ENCODE measurements around the gene THSD4. TPM values are rescaled to one million over a fixed set of nuclear protein-coding genes. Genes with fewer than 3 reads are reported as not detected.

The THSD4 gene
- total and polyA plus RNA-seq, 5 donors from 2014 or later: not detected

DNA sequence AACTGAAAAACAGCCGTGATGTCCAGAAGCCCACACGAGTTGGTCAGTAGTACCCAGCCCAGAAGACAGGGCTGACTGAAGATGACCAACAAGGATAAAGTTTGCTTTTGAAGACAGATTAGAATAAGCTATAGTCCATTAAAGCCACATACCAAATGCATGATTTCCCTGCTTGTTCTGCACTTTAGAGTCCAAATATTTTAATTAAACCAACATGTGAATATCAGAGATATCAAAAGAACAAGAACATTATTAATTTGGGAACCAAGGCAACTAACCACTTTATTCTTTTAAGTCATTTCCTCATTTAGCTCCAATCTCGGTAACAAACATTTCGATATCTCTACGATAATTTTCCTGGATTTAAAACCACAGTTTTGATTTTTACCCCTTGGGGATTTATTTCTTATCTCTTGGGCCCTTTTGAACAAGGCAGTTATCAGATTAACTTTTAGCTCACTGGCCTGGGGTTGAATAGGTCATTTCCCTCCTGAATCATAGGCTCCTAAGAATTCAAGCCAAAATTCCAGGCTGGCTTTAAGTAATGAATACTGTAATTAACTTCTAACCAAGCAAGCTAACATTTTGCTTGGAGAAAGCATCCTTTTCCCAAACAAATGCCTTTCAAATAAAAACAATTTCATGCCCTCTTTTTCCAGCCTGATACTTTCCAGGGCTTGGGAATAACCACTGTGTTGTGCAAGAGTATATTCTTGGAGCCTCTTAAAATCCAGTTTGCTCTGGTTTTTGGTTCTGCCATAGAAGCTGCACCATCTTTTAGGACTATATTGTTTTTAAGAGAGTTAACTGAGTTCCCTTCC is 592.2 kb downstream of the THSD4 start:
- peaks cover 11% of the 10 kb centered on the region for H3K27me3 Mint-ChIP-seq
- no peaks in the 10 kb centered on the region for H3K9me3 ChIP-seq (ENCODE audit: control insufficient read depth in 2 of 2, low read length in 2 of 2)
- H3K36me3 Mint-ChIP-seq: no peaks in the 10 kb centered on the region
- no peaks in the 10 kb centered on the region for H3K4me1 ChIP-seq (ENCODE audit: control insufficient read depth, insufficient read depth, low read length, poor library complexity, severe bottlenecking)
- H3K4me3 Mint-ChIP-seq: no peak overlapping the region
- ATAC-seq (ENCODE audit: low read depth in 2 of 2): no peak
- peaks cover 8% of the 10 kb centered on the region for H3K27me3 ChIP-seq (ENCODE audit: control insufficient read depth, insufficient read depth, low read length)
- H3K27ac Mint-ChIP-seq: no peak overlapping the region
- H3K4me3 ChIP-seq (ENCODE audit: low read depth, low read length): no peak overlapping the region
- no peak overlapping the region for H3K27ac ChIP-seq (ENCODE audit: insufficient read depth, low read length, poor library complexity, severe bottlenecking)
- DNase-seq: no peak
- no peaks in the 10 kb centered on the region for H3K9me3 Mint-ChIP-seq
- H3K4me1 Mint-ChIP-seq: peaks cover 0 to 4% (median 0%) of the 10 kb centered on the region in 4 donors
- H3K36me3 ChIP-seq (ENCODE audit: control insufficient read depth, insufficient read depth, low read length): no peaks in the 10 kb centered on the region

DNA sequence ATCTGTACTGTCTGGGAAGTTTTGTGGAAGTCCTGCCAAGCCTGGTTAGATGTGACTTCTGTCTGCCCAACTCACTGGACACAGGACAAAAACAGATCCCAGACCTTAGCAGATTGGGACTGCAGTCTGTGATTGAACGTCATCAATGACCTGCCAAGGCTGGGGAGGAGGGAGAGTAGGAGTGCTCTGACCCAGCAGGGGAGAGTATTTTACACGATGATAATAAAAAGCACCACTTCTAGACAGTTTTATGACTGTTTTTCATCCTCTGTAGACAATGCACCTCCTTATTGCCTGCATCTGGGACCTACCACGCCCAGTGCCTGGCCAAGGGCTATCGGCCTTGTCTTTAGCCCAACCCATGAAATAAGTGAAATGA is 592.8 kb downstream of the THSD4 start:
- H3K27me3 Mint-ChIP-seq: peaks cover 11% of the 10 kb centered on the region
- no peak overlapping the region for H3K27ac ChIP-seq (ENCODE audit: insufficient read depth, low read length, poor library complexity, severe bottlenecking)
- no peak for DNase-seq
- H3K4me3 Mint-ChIP-seq: no peak overlapping the region
- H3K4me1 ChIP-seq (ENCODE audit: control insufficient read depth, insufficient read depth, low read length, poor library complexity, severe bottlenecking): no peaks in the 10 kb centered on the region
- ATAC-seq (ENCODE audit: low read depth in 2 of 2): no peak
- H3K4me1 Mint-ChIP-seq: peaks cover 0 to 4% (median 0%) of the 10 kb centered on the region in 4 donors
- peaks cover 8% of the 10 kb centered on the region for H3K27me3 ChIP-seq (ENCODE audit: control insufficient read depth, insufficient read depth, low read length)
- no peak overlapping the region for H3K27ac Mint-ChIP-seq
- no peak overlapping the region for H3K4me3 ChIP-seq (ENCODE audit: low read depth, low read length)
- no peaks in the 10 kb centered on the region for H3K9me3 ChIP-seq (ENCODE audit: control insufficient read depth in 2 of 2, low read length in 2 of 2)
- H3K36me3 ChIP-seq (ENCODE audit: control insufficient read depth, insufficient read depth, low read length): no peaks in the 10 kb centered on the region
- no peaks in the 10 kb centered on the region for H3K36me3 Mint-ChIP-seq
- no peaks in the 10 kb centered on the region for H3K9me3 Mint-ChIP-seq

DNA sequence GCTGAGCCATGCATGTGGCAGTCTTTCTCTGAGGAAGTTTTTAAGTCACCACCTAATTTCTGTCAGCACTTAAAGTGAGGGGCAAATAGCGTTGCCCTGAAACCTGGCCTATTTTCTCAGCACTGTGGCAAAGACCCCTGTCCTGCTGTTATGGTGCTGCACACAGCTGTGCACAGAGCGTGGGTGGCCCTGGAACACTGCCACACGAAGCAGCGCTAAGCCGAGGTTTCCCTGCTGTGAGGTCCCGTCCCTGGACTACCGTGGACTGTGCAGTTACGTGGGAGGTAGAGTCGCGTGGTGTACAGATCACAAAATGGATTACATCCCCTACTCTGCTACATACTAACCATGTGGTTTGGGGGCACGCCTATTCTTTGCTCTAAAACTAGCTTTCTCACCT is 593.5 kb downstream of the THSD4 start:
- no peaks in the 10 kb centered on the region for H3K36me3 ChIP-seq (ENCODE audit: control insufficient read depth, insufficient read depth, low read length)
- DNase-seq (no peak), ATAC-seq (ENCODE audit: low read depth in 2 of 2) (no peak)
- H3K9me3 ChIP-seq (ENCODE audit: control insufficient read depth in 2 of 2, low read length in 2 of 2): no peaks in the 10 kb centered on the region
- H3K9me3 Mint-ChIP-seq: no peaks in the 10 kb centered on the region
- H3K4me3 ChIP-seq (ENCODE audit: low read depth, low read length): no peak overlapping the region
- H3K4me3 Mint-ChIP-seq: no peak overlapping the region
- H3K4me1 Mint-ChIP-seq: peaks cover 0 to 4% (median 0%) of the 10 kb centered on the region in 4 donors
- H3K27ac ChIP-seq (ENCODE audit: insufficient read depth, low read length, poor library complexity, severe bottlenecking): no peak overlapping the region
- no peaks in the 10 kb centered on the region for H3K4me1 ChIP-seq (ENCODE audit: control insufficient read depth, insufficient read depth, low read length, poor library complexity, severe bottlenecking)
- peaks cover 16% of the 10 kb centered on the region for H3K27me3 Mint-ChIP-seq
- H3K27me3 ChIP-seq (ENCODE audit: control insufficient read depth, insufficient read depth, low read length): peaks cover 8% of the 10 kb centered on the region
- no peaks in the 10 kb centered on the region for H3K36me3 Mint-ChIP-seq
- H3K27ac Mint-ChIP-seq: no peak overlapping the region

DNA sequence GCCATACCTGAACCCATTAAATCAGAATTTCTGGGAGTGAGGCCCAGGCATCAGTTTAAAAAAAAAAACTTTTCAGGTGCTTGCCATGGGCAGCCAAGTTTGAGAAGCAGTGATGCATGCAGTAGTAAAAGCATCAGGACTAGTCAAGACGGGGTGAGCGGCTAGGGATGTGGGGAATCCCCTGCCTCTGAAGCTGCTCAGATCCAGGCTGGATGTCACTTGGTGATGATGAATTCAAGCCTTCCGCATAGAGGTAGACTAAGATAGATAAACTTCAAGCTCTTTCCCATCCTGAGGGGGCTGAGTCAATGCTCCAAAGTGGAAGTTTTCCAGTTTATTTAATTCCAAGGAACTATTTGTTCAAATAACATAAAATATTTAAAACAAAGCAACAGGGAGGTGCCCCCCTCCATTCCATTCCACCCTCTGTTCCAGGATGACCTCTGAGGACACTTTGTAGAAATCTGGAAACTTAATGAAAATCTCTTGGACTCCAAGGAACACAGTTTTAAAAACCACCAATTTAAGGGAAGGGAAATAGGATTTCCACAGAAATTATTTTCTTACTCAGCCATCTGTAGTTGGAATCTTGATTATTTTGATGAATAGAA is 594.6 kb downstream of the THSD4 start:
- H3K36me3 ChIP-seq (ENCODE audit: control insufficient read depth, insufficient read depth, low read length): no peaks in the 10 kb centered on the region
- ATAC-seq (ENCODE audit: low read depth in 2 of 2) (no peak), DNase-seq (no peak)
- no peak overlapping the region for H3K27ac ChIP-seq (ENCODE audit: insufficient read depth, low read length, poor library complexity, severe bottlenecking)
- no peaks in the 10 kb centered on the region for H3K4me1 ChIP-seq (ENCODE audit: control insufficient read depth, insufficient read depth, low read length, poor library complexity, severe bottlenecking)
- Mint-ChIP-seq H3K4me1 (peaks cover 0 to 4% (median 0%) of the 10 kb centered on the region in 4 donors), H3K4me3 (no peak overlapping the region), H3K27me3 (peaks cover 16% of the 10 kb centered on the region), H3K9me3 (no peaks in the 10 kb centered on the region), H3K36me3 (no peaks in the 10 kb centered on the region), H3K27ac (no peak overlapping the region)
- no peak overlapping the region for H3K4me3 ChIP-seq (ENCODE audit: low read depth, low read length)
- peaks cover 8% of the 10 kb centered on the region for H3K27me3 ChIP-seq (ENCODE audit: control insufficient read depth, insufficient read depth, low read length)
- no peaks in the 10 kb centered on the region for H3K9me3 ChIP-seq (ENCODE audit: control insufficient read depth in 2 of 2, low read length in 2 of 2)

DNA sequence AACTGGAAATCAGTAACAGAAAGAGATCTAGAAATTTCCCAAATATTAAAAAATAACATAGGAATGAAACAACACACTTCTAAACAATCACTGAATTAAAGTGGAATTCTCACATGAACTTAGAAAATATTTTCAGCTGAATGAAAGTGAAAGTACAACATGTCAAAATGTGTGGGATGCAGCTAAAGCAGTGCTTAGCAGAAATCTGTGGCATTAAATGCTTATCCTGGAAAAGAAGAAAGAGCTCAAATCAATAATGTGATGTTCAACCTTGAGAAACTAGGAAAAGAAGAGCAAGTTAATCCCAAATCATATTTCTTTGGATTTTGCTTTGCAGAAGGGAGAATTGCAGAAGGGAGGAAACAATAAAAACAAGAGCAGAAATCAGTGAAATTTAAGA is 596.9 kb downstream of the THSD4 start:
- DNase-seq (no peak), ATAC-seq (ENCODE audit: low read depth in 2 of 2) (no peak)
- H3K27ac ChIP-seq (ENCODE audit: insufficient read depth, low read length, poor library complexity, severe bottlenecking): no peak overlapping the region
- H3K9me3 ChIP-seq (ENCODE audit: control insufficient read depth in 2 of 2, low read length in 2 of 2): no peaks in the 10 kb centered on the region
- H3K4me3 Mint-ChIP-seq: no peak overlapping the region
- peaks cover 8% of the 10 kb centered on the region for H3K27me3 ChIP-seq (ENCODE audit: control insufficient read depth, insufficient read depth, low read length)
- peaks cover 0 to 4% (median 0%) of the 10 kb centered on the region in 4 donors for H3K4me1 Mint-ChIP-seq
- peaks cover 20% of the 10 kb centered on the region for H3K27me3 Mint-ChIP-seq
- H3K4me1 ChIP-seq (ENCODE audit: control insufficient read depth, insufficient read depth, low read length, poor library complexity, severe bottlenecking): no peaks in the 10 kb centered on the region
- H3K4me3 ChIP-seq (ENCODE audit: low read depth, low read length): no peak overlapping the region
- H3K36me3 Mint-ChIP-seq: no peaks in the 10 kb centered on the region
- no peaks in the 10 kb centered on the region for H3K36me3 ChIP-seq (ENCODE audit: control insufficient read depth, insufficient read depth, low read length)
- H3K9me3 Mint-ChIP-seq: no peaks in the 10 kb centered on the region
- H3K27ac Mint-ChIP-seq: no peak overlapping the region

DNA sequence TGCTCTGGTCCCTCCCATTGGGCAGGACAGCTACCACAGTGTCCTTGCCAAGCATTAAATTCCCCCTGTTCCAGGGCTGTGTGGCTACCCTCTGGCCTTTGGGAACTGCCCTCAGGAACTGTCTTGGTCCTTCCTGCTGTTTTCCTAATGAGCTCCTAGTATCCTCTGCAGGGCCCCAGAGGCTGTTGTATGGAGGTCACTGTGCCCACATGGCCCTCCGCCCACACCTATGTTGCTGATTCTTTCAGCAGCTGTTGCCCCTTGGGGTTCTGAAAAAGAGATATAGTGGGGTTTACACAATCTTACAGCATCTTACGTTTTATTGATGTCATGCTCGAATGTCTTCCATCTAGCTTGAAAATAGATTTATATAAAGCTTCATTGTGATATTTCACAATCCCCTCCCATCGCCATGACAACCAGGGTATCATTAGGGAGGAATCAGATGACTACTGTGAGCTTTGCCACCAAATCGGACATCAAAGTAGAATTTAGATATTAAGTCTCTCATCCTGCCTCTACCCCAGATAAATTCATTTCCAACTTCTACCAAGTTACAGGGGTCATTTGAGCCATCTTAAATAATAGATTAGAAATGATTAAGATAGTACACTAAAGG is 598.0 kb downstream of the THSD4 start:
- no peaks in the 10 kb centered on the region for H3K9me3 ChIP-seq (ENCODE audit: control insufficient read depth in 2 of 2, low read length in 2 of 2)
- H3K36me3 ChIP-seq (ENCODE audit: control insufficient read depth, insufficient read depth, low read length): no peaks in the 10 kb centered on the region
- peaks cover 4% of the 10 kb centered on the region for H3K27me3 ChIP-seq (ENCODE audit: control insufficient read depth, insufficient read depth, low read length)
- peaks cover 0 to 2% (median 0%) of the 10 kb centered on the region in 7 donors for H3K9me3 Mint-ChIP-seq
- no peaks in the 10 kb centered on the region for H3K4me1 ChIP-seq (ENCODE audit: control insufficient read depth, insufficient read depth, low read length, poor library complexity, severe bottlenecking)
- H3K27ac Mint-ChIP-seq: no peak overlapping the region
- DNase-seq: no peak
- no peak overlapping the region for H3K27ac ChIP-seq (ENCODE audit: insufficient read depth, low read length, poor library complexity, severe bottlenecking)
- no peaks in the 10 kb centered on the region for H3K36me3 Mint-ChIP-seq
- no peak for ATAC-seq (ENCODE audit: low read depth in 2 of 2)
- H3K27me3 Mint-ChIP-seq: peaks cover 23% of the 10 kb centered on the region
- no peak overlapping the region for H3K4me3 ChIP-seq (ENCODE audit: low read depth, low read length)
- no peak overlapping the region for H3K4me3 Mint-ChIP-seq
- peaks cover 0 to 4% (median 0%) of the 10 kb centered on the region in 4 donors for H3K4me1 Mint-ChIP-seq

DNA sequence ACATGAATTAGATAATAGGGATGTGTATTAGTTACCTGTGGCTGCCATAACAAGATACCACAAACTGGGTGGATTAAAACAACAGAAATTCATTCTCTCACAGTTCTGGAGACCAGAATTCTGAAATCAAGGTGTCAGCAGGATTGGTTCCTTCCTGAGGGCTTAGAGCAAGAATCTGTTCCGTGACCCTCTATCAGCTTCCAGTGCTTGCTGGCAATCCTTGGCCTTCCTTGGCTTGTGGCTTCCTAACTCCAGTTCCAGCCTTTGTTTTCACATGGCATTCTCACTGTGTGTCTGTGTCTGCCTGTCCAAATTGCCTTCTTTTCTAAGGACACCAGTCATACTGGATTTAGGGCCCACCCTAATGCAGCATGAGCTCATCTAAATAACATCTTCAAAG is 600.6 kb downstream of the THSD4 start:
- peaks cover 27% of the 10 kb centered on the region for H3K27me3 Mint-ChIP-seq

More for the DNA sequence above, 600.6 kb downstream of the THSD4 start:
- H3K4me3 ChIP-seq (ENCODE audit: low read depth, low read length): no peak overlapping the region
- no peaks in the 10 kb centered on the region for H3K9me3 ChIP-seq (ENCODE audit: control insufficient read depth in 2 of 2, low read length in 2 of 2)
- no peaks in the 10 kb centered on the region for H3K36me3 Mint-ChIP-seq
- H3K9me3 Mint-ChIP-seq: peaks cover 0 to 3% (median 0%) of the 10 kb centered on the region in 7 donors
- no peaks in the 10 kb centered on the region for H3K27me3 ChIP-seq (ENCODE audit: control insufficient read depth, insufficient read depth, low read length)
- DNase-seq (no peak), ATAC-seq (ENCODE audit: low read depth in 2 of 2) (no peak)
- H3K4me1 ChIP-seq (ENCODE audit: control insufficient read depth, insufficient read depth, low read length, poor library complexity, severe bottlenecking): no peaks in the 10 kb centered on the region
- H3K36me3 ChIP-seq (ENCODE audit: control insufficient read depth, insufficient read depth, low read length): no peaks in the 10 kb centered on the region
- H3K4me3 Mint-ChIP-seq: no peak overlapping the region
- H3K27ac Mint-ChIP-seq: no peak overlapping the region
- H3K27ac ChIP-seq (ENCODE audit: insufficient read depth, low read length, poor library complexity, severe bottlenecking): no peak overlapping the region
- peaks cover 0 to 4% (median 0%) of the 10 kb centered on the region in 4 donors for H3K4me1 Mint-ChIP-seq
